Measurements from ENCODE around the gene OR10C1.

DNA sequence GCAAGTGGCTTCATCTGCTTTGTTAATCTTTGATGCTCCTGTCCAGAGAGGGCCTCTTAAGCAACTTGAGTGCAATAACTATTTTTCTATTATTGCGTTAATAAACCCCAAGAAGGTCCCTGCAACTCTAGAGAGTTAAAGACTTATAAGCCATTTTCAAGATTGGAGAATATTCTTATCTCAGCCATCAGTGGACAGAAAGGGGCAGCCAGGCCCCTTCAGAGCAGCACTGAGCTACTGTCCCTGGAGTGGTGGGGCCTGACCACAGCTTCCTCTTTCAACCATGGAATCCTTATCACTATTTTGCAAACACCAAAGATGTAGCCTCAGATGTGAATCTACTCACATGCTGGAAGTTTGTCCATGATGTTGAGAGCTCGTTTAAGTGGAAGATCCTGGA is 51.4 kb downstream of the OR10C1 start:
- TF ChIP-seq POLR2AphosphoS5 (IDR thresholded peaks at IDR 0.05; ENCODE audit: low read depth, low read length), result no peak
- TF ChIP-seq, protein P1, sequence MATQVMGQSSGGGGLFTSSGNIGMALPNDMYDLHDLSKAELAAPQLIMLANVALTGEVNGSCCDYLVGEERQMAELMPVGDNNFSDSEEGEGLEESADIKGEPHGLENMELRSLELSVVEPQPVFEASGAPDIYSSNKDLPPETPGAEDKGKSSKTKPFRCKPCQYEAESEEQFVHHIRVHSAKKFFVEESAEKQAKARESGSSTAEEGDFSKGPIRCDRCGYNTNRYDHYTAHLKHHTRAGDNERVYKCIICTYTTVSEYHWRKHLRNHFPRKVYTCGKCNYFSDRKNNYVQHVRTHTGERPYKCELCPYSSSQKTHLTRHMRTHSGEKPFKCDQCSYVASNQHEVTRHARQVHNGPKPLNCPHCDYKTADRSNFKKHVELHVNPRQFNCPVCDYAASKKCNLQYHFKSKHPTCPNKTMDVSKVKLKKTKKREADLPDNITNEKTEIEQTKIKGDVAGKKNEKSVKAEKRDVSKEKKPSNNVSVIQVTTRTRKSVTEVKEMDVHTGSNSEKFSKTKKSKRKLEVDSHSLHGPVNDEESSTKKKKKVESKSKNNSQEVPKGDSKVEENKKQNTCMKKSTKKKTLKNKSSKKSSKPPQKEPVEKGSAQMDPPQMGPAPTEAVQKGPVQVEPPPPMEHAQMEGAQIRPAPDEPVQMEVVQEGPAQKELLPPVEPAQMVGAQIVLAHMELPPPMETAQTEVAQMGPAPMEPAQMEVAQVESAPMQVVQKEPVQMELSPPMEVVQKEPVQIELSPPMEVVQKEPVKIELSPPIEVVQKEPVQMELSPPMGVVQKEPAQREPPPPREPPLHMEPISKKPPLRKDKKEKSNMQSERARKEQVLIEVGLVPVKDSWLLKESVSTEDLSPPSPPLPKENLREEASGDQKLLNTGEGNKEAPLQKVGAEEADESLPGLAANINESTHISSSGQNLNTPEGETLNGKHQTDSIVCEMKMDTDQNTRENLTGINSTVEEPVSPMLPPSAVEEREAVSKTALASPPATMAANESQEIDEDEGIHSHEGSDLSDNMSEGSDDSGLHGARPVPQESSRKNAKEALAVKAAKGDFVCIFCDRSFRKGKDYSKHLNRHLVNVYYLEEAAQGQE (IDR thresholded peaks at IDR 0.05; ENCODE audit: insufficient read depth in 1 of 2, low read depth in 2 of 2, low read length in 2 of 2), result no peak
- no peak for TF ChIP-seq TAF1 (IDR thresholded peaks at IDR 0.05; ENCODE audit: borderline replicate concordance, insufficient read depth, low read length)
- no peak for TF ChIP-seq SIN3A (IDR thresholded peaks at IDR 0.05; ENCODE audit: borderline replicate concordance, insufficient read depth, low read length)

All from PFSK-1 (cell line).